ENCODE results near the gene NELL1.

The NELL1 gene

GRCh38 chr11:20881328-20882079 lies 212.1 kb downstream of the NELL1 start:
- DNase-seq = no peak

GRCh38 chr11:20887137-20887536 lies 217.8 kb downstream of the NELL1 start:
- DNase-seq = no peak

- DNase-seq = no peak
These were observed 224.9 kb downstream of the NELL1 start for GRCh38 chr11:20894296-20894695.

GRCh38 chr11:20909995-20910726 lies 240.8 kb downstream of the NELL1 start:
- DNase-seq = no peak

GRCh38 chr11:20910733-20911132 lies 241.3 kb downstream of the NELL1 start:
- DNase-seq = no peak

GRCh38 chr11:20912065-20912821 lies 242.9 kb downstream of the NELL1 start:
- DNase-seq = no peak

GRCh38 chr11:20912922-20913512 lies 243.6 kb downstream of the NELL1 start:
- no peak for DNase-seq

- no peak for DNase-seq
These were observed 247.9 kb downstream of the NELL1 start for GRCh38 chr11:20917306-20917705.

- no peak for DNase-seq
These were observed 257.6 kb downstream of the NELL1 start for GRCh38 chr11:20926799-20927540.

GRCh38 chr11:20931029-20931428 lies 261.6 kb downstream of the NELL1 start:
- DNase-seq = no peak

- no peak for DNase-seq
These were observed 263.7 kb downstream of the NELL1 start for GRCh38 chr11:20933086-20933485.

- DNase-seq = no peak
These were observed 264.6 kb downstream of the NELL1 start for GRCh38 chr11:20933958-20934357.

- DNase-seq = no peak
These were observed 265.1 kb downstream of the NELL1 start for GRCh38 chr11:20934516-20934915.

- DNase-seq = no peak
These were observed 268.4 kb downstream of the NELL1 start for GRCh38 chr11:20937826-20938225.

GRCh38 chr11:20949585-20949984 lies 280.2 kb downstream of the NELL1 start:
- no peak for DNase-seq

- no peak for DNase-seq
These were observed 293.2 kb downstream of the NELL1 start for GRCh38 chr11:20962581-20962980.

GRCh38 chr11:20963596-20963995 lies 294.2 kb downstream of the NELL1 start:
- no peak for DNase-seq

- no peak for DNase-seq
These were observed 295.6 kb downstream of the NELL1 start for GRCh38 chr11:20964985-20965384.

- no peak for DNase-seq
These were observed 297.1 kb downstream of the NELL1 start for GRCh38 chr11:20966489-20966888.

GRCh38 chr11:20973940-20974559 lies 304.7 kb downstream of the NELL1 start:
- DNase-seq = no peak

GRCh38 chr11:20980736-20981135 lies 311.4 kb downstream of the NELL1 start:
- DNase-seq = no peak

- no peak for DNase-seq
These were observed 321.1 kb downstream of the NELL1 start for GRCh38 chr11:20990447-20990846.
